ENCODE data around the gene THAP5. TPM values are rescaled to one million over a fixed set of nuclear protein-coding genes. Genes with fewer than 3 reads are reported as not detected.

Gene THAP5
- polyA plus RNA-seq, 1 of the 3 experiments (the other 2 are of a cell fraction), result 4.2 TPM

DNA sequence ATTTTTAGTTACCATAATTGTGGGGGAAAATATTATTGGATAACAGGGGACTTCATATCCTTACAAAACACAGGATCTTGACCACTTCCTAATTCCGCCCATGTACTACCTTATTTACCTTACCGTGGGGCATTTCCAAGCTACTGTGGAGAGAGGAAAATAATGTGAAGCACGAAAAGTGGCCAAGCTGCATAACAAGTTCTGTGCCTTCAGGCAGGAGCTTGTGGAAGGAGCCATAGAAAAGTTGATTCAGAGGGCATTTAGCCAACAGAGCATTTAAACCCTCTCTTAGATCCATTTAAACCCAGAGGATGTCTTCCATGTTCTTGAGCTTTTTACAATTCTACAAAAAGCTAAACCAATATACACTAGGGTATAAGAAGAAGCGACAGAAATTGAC lies 41.8 kb upstream of the THAP5 start (continued):
- TF ChIP-seq, protein P1, sequence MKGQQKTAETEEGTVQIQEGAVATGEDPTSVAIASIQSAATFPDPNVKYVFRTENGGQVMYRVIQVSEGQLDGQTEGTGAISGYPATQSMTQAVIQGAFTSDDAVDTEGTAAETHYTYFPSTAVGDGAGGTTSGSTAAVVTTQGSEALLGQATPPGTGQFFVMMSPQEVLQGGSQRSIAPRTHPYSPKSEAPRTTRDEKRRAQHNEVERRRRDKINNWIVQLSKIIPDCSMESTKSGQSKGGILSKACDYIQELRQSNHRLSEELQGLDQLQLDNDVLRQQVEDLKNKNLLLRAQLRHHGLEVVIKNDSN (IDR thresholded peaks at IDR 0.05; ENCODE audit: borderline replicate concordance, low read depth), result no peak
- TF ChIP-seq RXRA (IDR thresholded peaks at IDR 0.05; ENCODE audit: borderline replicate concordance, low read depth) (no peak), JUND (IDR thresholded peaks at IDR 0.05) (no peak), CHD2 (IDR thresholded peaks at IDR 0.05; ENCODE audit: low read length, partially characterized antibody) (no peak)
- TF ChIP-seq, protein P2, sequence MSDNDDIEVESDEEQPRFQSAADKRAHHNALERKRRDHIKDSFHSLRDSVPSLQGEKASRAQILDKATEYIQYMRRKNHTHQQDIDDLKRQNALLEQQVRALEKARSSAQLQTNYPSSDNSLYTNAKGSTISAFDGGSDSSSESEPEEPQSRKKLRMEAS (IDR thresholded peaks at IDR 0.05; ENCODE audit: low read depth), result no peak

DNA sequence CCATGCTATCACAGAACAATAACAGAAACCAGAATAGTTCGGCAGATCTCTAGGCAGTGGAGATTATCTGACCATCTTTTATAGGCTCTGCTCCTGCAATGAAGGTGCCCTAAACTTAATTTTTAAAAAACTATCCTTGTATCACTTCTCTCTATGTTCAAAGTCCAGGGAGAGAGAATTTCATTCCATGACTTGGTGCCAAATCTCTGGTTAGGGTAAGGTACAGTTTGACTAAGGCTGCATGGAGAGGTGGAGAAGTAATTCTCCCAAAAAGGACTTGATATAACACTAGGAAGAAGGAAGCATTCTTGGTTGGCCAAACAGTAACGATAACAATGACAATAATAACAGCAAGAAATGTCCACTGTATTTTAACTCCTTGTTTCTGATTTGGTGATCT lies 40.1 kb upstream of the THAP5 start:
- Histone ChIP-seq H3K9ac (no peak overlapping the region), H3K27me3 (ENCODE audit: insufficient read depth) (no peaks in the 10 kb centered on the region; the same call in 1 of the 2 replicates), H3K4me1 (ENCODE audit: control insufficient read depth in 1 of 2, insufficient read depth in 2 of 2, low read depth in 1 of 2, low read length in 1 of 2) (no peaks in the 10 kb centered on the region), H3K27ac (ENCODE audit: low read depth in 2 of 2, low read length in 1 of 2) (no peak overlapping the region), H4K20me1 (ENCODE audit: insufficient read depth) (no peaks in the 10 kb centered on the region), H3K36me3 (replicated peaks in 1 of 2; ENCODE audit: control insufficient read depth in 1 of 2, insufficient read depth in 2 of 2, low read length in 1 of 2) (no peaks in the 10 kb centered on the region), H3K4me3 (ENCODE audit: low read depth in 2 of 2, low read length in 1 of 2) (no peak overlapping the region), H2AFZ (ENCODE audit: low read depth) (no peak overlapping the region), H3F3A (replicated peaks; ENCODE audit: insufficient read depth) (no peaks in the 10 kb centered on the region), H3K4me2 (no peak overlapping the region), H3K9me2 (no peaks in the 10 kb centered on the region), H3K79me2 (ENCODE audit: insufficient read depth) (no peaks in the 10 kb centered on the region), H3K9me3 (no peaks in the 10 kb centered on the region)
- TF ChIP-seq RXRA (IDR thresholded peaks at IDR 0.05; ENCODE audit: borderline replicate concordance, low read depth) (no peak), NRF1 (IDR thresholded peaks at IDR 0.05; ENCODE audit: low read depth, low read length) (no peak), TAF1 (IDR thresholded peaks at IDR 0.05; ENCODE audit: borderline replicate concordance, low read depth, low read length) (no peak), TCF12 (IDR thresholded peaks at IDR 0.05) (no peak), EP300 (IDR thresholded peaks at IDR 0.05; ENCODE audit: borderline replicate concordance in 1 of 2, low read depth in 1 of 2, low read length in 1 of 2) (no peak), ELF1 (IDR thresholded peaks at IDR 0.05) (no peak), MXI1 (IDR thresholded peaks at IDR 0.05; ENCODE audit: low read depth, low read length) (no peak), POLR2AphosphoS5 (IDR thresholded peaks at IDR 0.05; ENCODE audit: low read depth, low read length) (no peak), RFX5 (IDR thresholded peaks at IDR 0.05; ENCODE audit: low read length) (no peak), YY1 (IDR thresholded peaks at IDR 0.05; ENCODE audit: low read depth) (no peak), GABPA (IDR thresholded peaks at IDR 0.05; ENCODE audit: low read depth) (no peak), RAD21 (IDR thresholded peaks at IDR 0.05; ENCODE audit: low read length) (no peak), FOSL2 (IDR thresholded peaks at IDR 0.05; ENCODE audit: borderline replicate concordance, low read depth) (no peak)
- TF ChIP-seq, protein P1 (IDR thresholded peaks at IDR 0.05; ENCODE audit: borderline replicate concordance, low read depth), result no peak
- DNase-seq, result no peak
- ChIA-PET CTCF (interaction anchor here (1.0 to 2.8 kb wide), 4 partner anchors 10 to 51 kb away, joined by 3 to 9 read pairs (median 5); no protein-coding TSS in a partner anchor), POLR2A (no interaction called here)
- 33% methylated on average over 2 of the region's 2 CpGs for WGBS (ENCODE audit: low lambda C conversion rate)
